HG03103 (cell line): Measurements from ENCODE around the gene CTSC.
A peak's percentile ranks its signal among the peaks of the same experiment; 100 is the strongest.
"Not testable (repeated sequence)": the region's sequence is repeated elsewhere in the genome, so short reads cannot be mapped to it uniquely, and the experiment has no call there.

Source experiments
- ATAC-seq: cut with Tn5 transposase; IDR thresholded peaks from one replicate; pipeline ENCODE4 v1.9.1; 2021; ENCODE audit warnings: low read depth; ENCODE audit not compliant: unreplicated experiment

CTSC gene

DNA sequence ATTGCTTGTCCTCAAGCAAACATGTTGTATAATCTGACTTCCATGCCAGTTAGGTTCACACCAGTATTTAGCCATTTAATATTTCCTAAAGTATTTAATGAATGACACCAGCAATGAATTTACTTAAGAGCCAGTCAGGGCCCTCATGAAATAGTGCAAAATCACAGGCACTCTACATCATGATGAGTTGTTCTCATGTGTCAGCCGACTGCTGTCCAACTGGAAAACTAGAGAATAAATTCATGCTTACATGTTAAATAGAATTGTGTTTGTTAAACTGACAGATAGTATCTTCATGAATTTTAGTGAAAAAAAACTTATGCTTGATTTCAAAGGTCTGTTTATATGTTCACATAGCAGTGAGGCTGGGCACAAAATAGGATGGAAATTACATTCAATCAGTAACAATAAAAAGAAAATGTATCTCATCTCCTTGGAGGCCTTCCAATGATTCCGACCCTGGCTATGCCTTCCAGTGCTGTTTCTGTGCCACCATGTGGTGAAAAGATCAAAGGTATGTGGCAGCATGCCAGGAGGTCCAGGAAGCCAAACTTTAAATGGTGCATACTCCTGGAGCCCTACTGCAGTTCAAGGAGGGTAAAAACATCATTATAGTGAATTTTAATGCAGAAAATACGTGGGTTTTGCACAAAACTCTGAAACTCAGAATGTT lies 45.2 kb downstream of the CTSC start:
- ATAC-seq: no peak

DNA sequence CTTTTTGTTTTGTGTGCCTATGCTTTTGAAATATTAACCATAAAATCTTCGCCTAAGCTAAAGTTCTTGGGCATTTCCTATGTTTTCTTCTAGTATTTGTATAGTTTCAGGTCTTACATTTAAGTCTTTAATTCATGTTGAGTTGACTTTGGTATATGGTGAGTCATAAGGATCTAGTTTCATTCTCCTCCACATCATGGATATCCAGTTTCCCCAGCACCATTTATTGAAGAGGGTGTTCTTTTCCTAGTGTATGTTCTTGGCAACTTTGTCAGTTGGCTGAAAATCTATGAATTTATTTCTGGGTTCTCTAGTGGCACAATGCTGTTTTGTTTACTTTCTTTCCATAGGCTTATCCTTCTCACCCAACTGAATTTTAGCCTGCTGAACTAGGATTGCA lies 49.0 kb downstream of the CTSC start:
- ATAC-seq: no peak

DNA sequence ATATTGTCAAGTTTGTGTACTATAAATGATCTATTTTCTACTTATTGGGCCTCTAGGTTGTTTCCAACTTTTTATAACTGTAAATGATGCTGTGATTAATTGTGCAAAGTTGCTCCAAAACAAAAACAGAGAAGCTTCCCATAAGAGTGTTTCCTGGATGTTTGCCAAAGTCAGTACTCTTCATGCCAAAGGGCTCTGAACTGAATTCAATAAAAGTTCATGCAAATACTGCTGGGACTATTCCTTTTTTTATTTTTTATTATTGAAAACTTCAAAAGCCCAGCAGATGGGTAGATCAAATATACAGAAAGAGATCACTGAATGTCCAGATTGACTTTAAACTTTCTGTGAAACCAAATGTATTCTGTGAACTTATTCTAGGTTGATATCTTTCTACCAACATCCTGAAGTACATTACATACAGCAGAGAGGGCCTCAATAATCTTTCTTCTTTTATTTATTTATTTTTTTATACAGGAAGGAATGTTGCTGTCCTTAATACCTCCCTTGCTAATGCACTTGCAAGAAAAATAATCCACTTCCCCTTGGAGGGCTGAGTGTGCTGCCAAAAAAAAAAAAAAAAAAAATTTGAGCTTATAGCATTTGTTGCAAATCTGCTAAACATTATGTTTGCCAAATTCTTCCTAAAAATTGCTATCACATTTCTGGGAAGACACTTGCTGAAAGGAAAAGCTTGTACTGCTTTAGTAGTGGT lies 53.0 kb downstream of the CTSC start:
- no peak for ATAC-seq

DNA sequence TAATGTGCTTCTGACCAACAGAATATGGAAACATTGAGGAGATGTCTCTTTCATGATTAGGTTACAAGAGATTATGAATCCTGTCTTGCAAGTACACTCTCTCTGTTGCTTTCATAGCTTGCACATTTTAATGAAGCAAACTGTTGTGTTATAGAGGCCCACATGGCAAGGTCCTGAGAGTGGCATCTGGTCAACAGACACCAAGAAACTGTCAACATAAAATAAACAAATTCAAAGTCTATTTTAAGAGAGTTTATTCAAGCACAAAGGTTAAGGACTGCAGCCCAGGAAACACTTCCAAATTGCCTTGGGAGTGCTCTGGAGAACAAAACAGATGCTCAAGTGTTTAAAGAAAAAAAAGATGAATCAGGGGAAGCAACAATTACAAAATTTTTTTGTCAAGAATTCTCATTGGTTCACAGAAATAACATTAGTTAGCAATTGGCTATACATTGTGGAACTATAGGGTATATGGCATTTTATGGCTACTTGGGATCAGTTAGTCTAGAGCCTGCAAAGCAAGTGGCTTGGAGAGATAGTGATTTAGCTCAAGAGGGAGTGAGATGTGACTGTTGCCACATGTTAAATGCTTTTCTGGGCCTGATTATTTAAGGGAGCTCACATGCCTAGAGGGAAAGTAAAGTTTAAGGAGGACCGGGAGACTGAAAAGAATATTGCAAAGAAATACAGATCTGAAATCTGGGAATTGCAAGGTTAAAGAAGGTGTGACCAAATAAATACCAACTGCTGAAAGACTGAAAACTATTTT lies 54.6 kb downstream of the CTSC start:
- no peak for ATAC-seq

- ATAC-seq: no peak
Observed at GRCh38 chr11:88281317-88281712, 56.2 kb downstream of the CTSC start.

- no peak for ATAC-seq
Observed at GRCh38 chr11:88280673-88281316, 56.7 kb downstream of the CTSC start.

GRCh38 chr11:88277349-88277915 lies 60.1 kb downstream of the CTSC start:
- ATAC-seq: no peak

GRCh38 chr11:88275636-88276035 lies 61.9 kb downstream of the CTSC start:
- ATAC-seq: no peak

- ATAC-seq: peak; percentile 58
Observed at GRCh38 chr11:88266919-88267318, 70.6 kb downstream of the CTSC start.

DNA sequence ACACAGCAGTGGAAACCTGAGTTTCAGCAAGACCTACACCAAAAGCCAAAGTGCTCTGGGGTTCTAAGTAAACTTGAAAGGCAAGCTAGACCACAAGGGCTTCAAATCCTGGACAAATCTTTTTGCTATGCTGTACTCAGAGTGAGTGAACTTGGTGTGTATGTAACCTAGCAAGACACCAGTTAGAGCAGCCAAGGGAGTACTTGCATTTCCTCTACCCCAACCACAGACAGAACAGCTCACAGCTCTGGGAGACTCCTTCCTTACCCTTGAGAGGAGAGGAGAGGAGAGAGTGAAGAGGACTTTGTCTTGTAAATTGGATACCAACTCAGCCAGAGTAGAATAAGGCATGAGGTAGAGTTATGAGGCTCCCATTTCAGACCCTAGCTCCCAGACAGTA lies 71.4 kb downstream of the CTSC start:
- no peak for ATAC-seq

DNA sequence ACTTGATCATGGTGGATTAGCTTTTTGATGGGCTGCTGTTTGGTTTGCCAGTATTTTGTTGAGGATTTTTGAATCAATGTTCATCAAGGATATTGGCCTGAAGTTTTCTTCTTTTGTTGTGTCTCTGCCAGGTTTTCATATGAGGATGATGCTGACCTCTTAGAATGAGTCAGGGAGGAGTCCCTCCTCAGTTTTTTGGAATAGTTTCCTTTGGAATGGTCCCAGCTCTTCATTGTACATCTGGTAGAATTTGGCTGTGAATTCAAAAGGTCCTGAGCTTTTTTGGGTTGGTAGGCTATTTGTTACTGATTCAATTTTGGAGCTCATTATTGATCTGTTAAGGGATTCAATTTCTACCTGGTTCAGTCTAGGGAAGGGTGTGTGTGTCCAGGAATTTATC lies 78.1 kb downstream of the CTSC start:
- ATAC-seq: no peak

GRCh38 chr11:88252208-88252607 lies 85.3 kb downstream of the CTSC start:
- no peak for ATAC-seq

GRCh38 chr11:88250566-88251242 lies 86.8 kb downstream of the CTSC start:
- no peak for ATAC-seq

DNA sequence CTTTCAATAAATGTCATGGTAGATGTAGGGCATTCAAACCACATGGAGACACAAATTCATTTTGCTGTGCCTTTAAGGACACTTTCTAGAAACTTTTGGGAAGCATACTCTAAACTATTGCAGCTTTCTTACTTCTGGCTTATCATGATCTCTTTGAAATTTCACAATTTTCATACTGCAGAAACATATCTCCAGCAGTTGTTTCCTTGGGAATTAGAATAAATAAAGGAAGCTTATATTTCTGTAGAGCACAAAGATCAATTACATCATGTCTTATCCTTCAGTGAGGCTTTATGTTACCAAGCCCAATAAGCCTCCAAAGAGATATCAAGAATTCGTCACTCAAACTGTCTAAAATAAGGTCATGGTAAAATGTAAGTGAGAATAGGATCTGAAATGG lies 87.8 kb downstream of the CTSC start:
- no peak for ATAC-seq

DNA sequence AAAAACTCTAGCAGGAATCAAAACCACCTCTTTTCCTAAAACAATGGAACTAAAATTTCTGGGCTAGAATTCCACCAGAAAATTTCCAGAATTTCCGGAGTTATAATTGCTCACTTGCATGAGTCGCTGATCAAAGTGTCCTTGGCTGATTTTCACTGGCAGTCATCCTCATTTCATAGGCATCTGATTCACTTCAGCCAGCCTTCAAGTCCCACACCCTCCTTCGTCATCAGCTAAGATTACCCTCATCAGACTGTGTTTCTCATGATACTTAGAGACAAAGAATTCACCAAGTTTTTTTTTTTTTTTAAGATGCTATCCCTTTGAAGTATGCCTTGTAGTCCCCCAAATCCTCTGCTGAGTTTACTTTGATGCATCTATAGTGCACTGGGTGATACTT lies 90.8 kb downstream of the CTSC start:
- no peak for ATAC-seq

DNA sequence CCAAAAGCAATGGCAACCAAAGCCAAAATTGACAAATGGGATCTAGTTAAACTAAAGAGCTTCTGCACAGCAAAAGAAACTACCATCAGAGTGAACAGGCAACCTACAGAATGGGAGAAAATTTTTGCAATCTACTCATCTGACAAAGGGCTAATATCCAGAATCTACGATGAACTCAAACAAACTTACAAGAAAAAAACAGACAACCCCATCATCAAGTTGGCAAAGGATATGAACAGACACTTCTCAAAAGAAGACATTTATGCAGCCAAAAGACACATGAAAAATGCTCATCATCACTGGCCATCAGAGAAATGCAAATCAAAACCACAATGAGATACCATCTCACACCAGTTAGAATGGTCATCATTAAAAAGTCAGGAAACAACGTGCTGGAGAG lies 92.0 kb downstream of the CTSC start:
- not testable (repeated sequence) for ATAC-seq
